K562 (cell line): ENCODE data around the gene SMARCC1. TPM values are rescaled to one million over a fixed set of nuclear protein-coding genes. Genes with fewer than 3 reads are reported as not detected.
"Not testable (repeated sequence)": the region's sequence is repeated elsewhere in the genome, so short reads cannot be mapped to it uniquely, and the experiment has no call there.

Source experiments
- ATAC-seq: fragments of 200-7000 bp; cut with Tn5 transposase; 3 replicates; pipeline ENCODE4 v1.9.1; 2020; ENCODE audit warnings: moderate library complexity
- BruUV-seq: library from RNA; stranded (reverse); fragments of 400-500 nt; replicated peaks from 2 replicates; lab custom pipeline; 2021; lab: Mats Ljungman, UMichigan
- CTCF ChIA-PET: fragments of 300-600 bp; formaldehyde crosslinking; extraction: SDS; loops from one replicate; lab custom pipeline; 2021; ENCODE audit warnings: low intra/inter-chr PET ratio; lab: Yijun Ruan, JAX
- POLR2A ChIA-PET: fragments of 300-600, 350-650 bp; sonication (Branson Sonifier 250); formaldehyde crosslinking; extraction: SDS; loops from one replicate; lab custom pipeline; 2021; ENCODE audit warnings: antibody characterized with exemption, inconsistent platforms; lab: Yijun Ruan, JAX
- DNase-seq, 4 experiments: peaks; one replicate each; pipeline versions ENCODE4 v3.0.0 to v3.0.0-alpha.2; 2011 to 2018; ENCODE audit warnings: low spot score in 3 of 4, mixed read lengths in 3 of 4; ENCODE audit errors: extremely low read depth in 1 of 4
- FAIRE-seq: peaks from 2 replicates; lab custom pipeline; 2011; peaks lifted over from hg19 to GRCh38; lab: Jason Lieb, UNC
- H2AFZ ChIP-seq: 2 replicates; pipeline ENCODE4 v1.6.0; 2011; ENCODE audit warnings: low read depth, low read length, control low read depth, inconsistent platforms
- H3K27ac ChIP-seq: fragments of 200-600 bp; 3 replicates; pipeline ENCODE4 v1.8.0; 2011; ENCODE audit warnings: low read depth, mild to moderate bottlenecking, control low read depth, inconsistent platforms, low read length, moderate library complexity, mixed read lengths; ENCODE audit errors: extremely low read depth
- H3K27me3 ChIP-seq, 2 experiments: fragments of 300-600 bp in 1 of 2; 2 replicates in 1 of 2; 3 replicates in 1 of 2; pipeline versions ENCODE4 v1.6.0 to v1.8.0; 2011; ENCODE audit warnings: inconsistent platforms in 2 of 2, low read length in 2 of 2, mild to moderate bottlenecking in 1 of 2, mixed read lengths in 1 of 2, moderate library complexity in 1 of 2; ENCODE audit not compliant: control insufficient read depth in 2 of 2, insufficient read depth in 2 of 2
- H3K36me3 ChIP-seq: fragments of 300-600 bp; 3 replicates; pipeline ENCODE4 v1.8.0; 2011; ENCODE audit warnings: mild to moderate bottlenecking, low read length, inconsistent platforms; ENCODE audit not compliant: control insufficient read depth, insufficient read depth
- H3K4me1 ChIP-seq, 2 experiments: fragments of 200-600 bp in 1 of 2; replicated peaks in 1 of 2; 2 replicates in 1 of 2; 3 replicates in 1 of 2; pipeline versions ENCODE4 v1.5.1 to v1.8.0; 2011; ENCODE audit warnings: inconsistent platforms in 2 of 2, low read length in 2 of 2, mild to moderate bottlenecking in 1 of 2, mixed read lengths in 1 of 2, moderate library complexity in 1 of 2; ENCODE audit not compliant: control insufficient read depth in 2 of 2, insufficient read depth in 2 of 2
- H3K4me2 ChIP-seq: 2 replicates; pipeline ENCODE4 v1.6.1; 2011; ENCODE audit warnings: low read length, control low read depth, inconsistent platforms, mixed read lengths; ENCODE audit not compliant: insufficient read depth
- H3K4me3 ChIP-seq: fragments of 200-600 bp; sonication (generic), shearing (Covaris generic); 2 replicates; pipeline ENCODE4 v1.5.1; 2016; ENCODE audit warnings: control low read depth, inconsistent platforms
- H3K79me2 ChIP-seq: fragments of 200-600 bp; 3 replicates; pipeline ENCODE4 v1.8.0; 2011; ENCODE audit warnings: low read length, inconsistent platforms; ENCODE audit not compliant: control insufficient read depth, insufficient read depth
- H3K9ac ChIP-seq, 2 experiments: 2 replicates each; pipeline versions ENCODE4 v1.6.0 to v1.6.1; 2011; ENCODE audit warnings: low read depth in 2 of 2, low read length in 2 of 2, control low read depth in 1 of 2, inconsistent platforms in 1 of 2, mild to moderate bottlenecking in 1 of 2, mixed read lengths in 1 of 2; ENCODE audit not compliant: insufficient read depth in 1 of 2
- H3K9me1 ChIP-seq: one replicate; pipeline ENCODE4 v1.6.0; 2011; ENCODE audit warnings: inconsistent platforms, mild to moderate bottlenecking, low read length, moderate library complexity; ENCODE audit not compliant: control insufficient read depth, insufficient read depth
- H3K9me3 ChIP-seq: replicated peaks from 2 replicates; pipeline ENCODE4 v1.5.1; 2011; ENCODE audit warnings: low read depth, low read length, inconsistent platforms; ENCODE audit not compliant: control insufficient read depth, insufficient read depth
- H4K20me1 ChIP-seq: replicated peaks from 2 replicates; pipeline ENCODE4 v1.6.1; 2011; ENCODE audit warnings: low read length, inconsistent platforms, mixed read lengths; ENCODE audit not compliant: control insufficient read depth, insufficient read depth
- CSDE1 ChIP-seq, 2 experiments: fragments of 450-650 bp; IDR thresholded peaks; 2 replicates each; pipeline ENCODE4 v1.6.1; 2016; ENCODE audit warnings: mild to moderate bottlenecking in 1 of 2
- L3MBTL2 ChIP-seq: fragments of 450-650 bp; IDR thresholded peaks from 2 replicates; pipeline ENCODE4 v1.6.1; 2016; ENCODE audit warnings: mild to moderate bottlenecking, moderate library complexity
- MAFF ChIP-seq: IDR thresholded peaks from 2 replicates; pipeline ENCODE4 v1.6.1; 2012; ENCODE audit warnings: low read length, improper control_type of control experiment
- MAFG ChIP-seq: fragments of 450-650 bp; conservative IDR thresholded peaks from 2 replicates; pipeline ENCODE4 v1.6.1; 2016; ENCODE audit warnings: missing genetic modification characterization, missing compliant biosample characterization
- NFE2 ChIP-seq: IDR thresholded peaks from 2 replicates; pipeline ENCODE4 v1.6.1; 2014; ENCODE audit warnings: antibody characterized with exemption, low read depth
- ZNF316 ChIP-seq: fragments of 450-650 bp; IDR thresholded peaks from 2 replicates; pipeline ENCODE4 v1.6.1; 2016
- WGBS: fragments of 100-300 bp; shearing (Covaris generic); methylation state at CpG from one replicate; pipeline ENCODE4 v1.1.6; 2016; ENCODE audit warnings: low coverage, mixed read lengths; ENCODE audit not compliant: insufficient coverage; ENCODE audit errors: missing lambda C conversion rate; 5-methylcytosine and 5-hydroxymethylcytosine counted together
- in situ Hi-C: fragments of 300-500 bp; cut with MboI; formaldehyde crosslinking; loops from 4 replicates; pipeline ENCODE4 v1.15.0; 2018; ENCODE audit warnings: inconsistent platforms, mixed read lengths
- intact Hi-C: fragments of 100-400 bp; cut with micrococcal nuclease; formaldehyde crosslinking; loops from 2 replicates; pipeline ENCODE4 v1.14.2; 2022
- polyA plus RNA-seq, 8 experiments: library from polyadenylated mRNA; depleted of rRNA in 4 of 8; stranded (reverse) in 5 of 8; unstranded in 3 of 8; fragments of >200 nt; fragmentation: Nextera tagmentation in 2 of 8; fragmentation: Illumina TruSeq in 1 of 8; extraction: Ambion mirVana in 2 of 8; extraction: Trizol in 1 of 8; gene quantifications; 2 replicates each; pipeline versions ENCODE4 v1.2.1 to v1.2.3, GENCODE V29; 2011 to 2014; ENCODE audit warnings: inconsistent platforms in 1 of 8, missing spikeins in 1 of 8
- total RNA-seq, 7 experiments: library from RNA; depleted of rRNA in 6 of 7; stranded (reverse); fragments of >200 nt in 6 of 7; fragmentation: Illumina TruSeq in 2 of 7; extraction: Trizol in 2 of 7; gene quantifications; 2 replicates each; pipeline versions ENCODE4 v1.2.1 to v1.2.3, GENCODE V29; 2011 to 2021; ENCODE audit warnings: low replicate concordance in 1 of 7
- TF ChIP-seq, protein P1 (sequence below): fragments of 250-450 bp; sonication (Bioruptor Pico); IDR thresholded peaks from 2 replicates; pipeline ENCODE4 v1.5.0; 2020; ENCODE audit warnings: mild to moderate bottlenecking
- TF ChIP-seq, protein P2 (sequence below): fragments of 450-650 bp; IDR thresholded peaks from 2 replicates; pipeline ENCODE4 v1.6.1; 2017; ENCODE audit warnings: antibody characterized with exemption, mild to moderate bottlenecking

The SMARCC1 gene
- total and polyA plus RNA-seq, 9 of the 15 experiments (the other 6 are each of a cell fraction or from before 2014, with no cell fraction given), result 20.7 to 199 (median 66.0) TPM

DNA sequence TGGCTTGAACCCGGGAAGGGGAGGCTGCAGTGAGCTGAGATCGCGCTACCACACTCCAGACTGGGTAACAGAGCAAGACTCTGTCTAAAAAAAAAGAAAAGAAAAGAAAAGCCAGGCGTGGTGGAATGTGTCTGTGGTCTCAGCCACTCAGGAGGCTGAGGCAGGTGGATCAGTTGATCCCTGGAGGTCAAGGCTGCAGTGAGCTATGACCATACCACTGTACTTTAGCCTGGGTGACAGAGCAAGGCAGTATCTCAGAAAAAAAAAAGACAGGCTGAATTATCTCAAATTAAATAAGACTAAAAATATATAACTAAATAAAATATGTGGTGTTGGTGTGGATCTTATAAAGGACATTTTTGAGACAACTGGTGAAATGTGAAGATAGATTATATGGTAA, 20.6 kb downstream of the SMARCC1 start (continued):
- TF ChIP-seq, protein P1, sequence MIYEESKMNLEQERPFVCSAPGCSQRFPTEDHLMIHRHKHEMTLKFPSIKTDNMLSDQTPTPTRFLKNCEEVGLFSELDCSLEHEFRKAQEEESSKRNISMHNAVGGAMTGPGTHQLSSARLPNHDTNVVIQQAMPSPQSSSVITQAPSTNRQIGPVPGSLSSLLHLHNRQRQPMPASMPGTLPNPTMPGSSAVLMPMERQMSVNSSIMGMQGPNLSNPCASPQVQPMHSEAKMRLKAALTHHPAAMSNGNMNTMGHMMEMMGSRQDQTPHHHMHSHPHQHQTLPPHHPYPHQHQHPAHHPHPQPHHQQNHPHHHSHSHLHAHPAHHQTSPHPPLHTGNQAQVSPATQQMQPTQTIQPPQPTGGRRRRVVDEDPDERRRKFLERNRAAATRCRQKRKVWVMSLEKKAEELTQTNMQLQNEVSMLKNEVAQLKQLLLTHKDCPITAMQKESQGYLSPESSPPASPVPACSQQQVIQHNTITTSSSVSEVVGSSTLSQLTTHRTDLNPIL (CRISPR knock-in tag), result no peak
- TF ChIP-seq CSDE1 (IDR thresholded peaks at IDR 0.05) (no peak), L3MBTL2 (no peak)

DNA sequence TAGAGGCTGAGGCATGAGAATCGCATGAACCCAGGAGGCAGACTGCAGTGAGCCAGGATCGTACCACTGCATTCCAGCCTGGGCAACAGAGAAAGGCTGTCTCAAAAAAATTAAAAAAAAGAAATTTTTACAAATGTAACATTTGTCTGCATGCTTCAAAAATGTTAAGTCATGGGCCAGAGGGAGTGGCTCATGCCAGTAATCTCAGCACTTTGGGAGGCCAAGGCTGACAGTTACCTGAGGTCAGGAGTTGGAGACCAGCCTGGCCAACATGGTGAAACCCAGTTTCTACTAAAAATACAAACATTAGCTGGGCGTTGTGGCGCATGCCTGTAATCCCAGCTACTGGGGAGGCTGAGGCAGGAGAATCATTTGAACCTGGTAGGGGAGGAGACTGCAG, 21.5 kb downstream of the SMARCC1 start:
- Histone ChIP-seq H3K27ac (0 out of 3 replicates have a peak overlapping the region, but pooled peaks have one; percentile 6), H3K36me3 (peaks cover 70% of the 10 kb centered on the region), H3K79me2 (peaks cover 89% of the 10 kb centered on the region), H3K4me1 (peaks cover 17% of the 10 kb centered on the region in 2 experiments; a peak in 4 of 5 replicates)
- H3K9ac ChIP-seq, intact Hi-C loops, H3K4me2 ChIP-seq, H3K27me3 ChIP-seq, H4K20me1 ChIP-seq, H2AFZ ChIP-seq, FAIRE-seq, ATAC-seq, in situ Hi-C loops, CTCF ChIA-PET, BruUV-seq, H3K9me1 ChIP-seq, DNase-seq, H3K4me3 ChIP-seq, H3K9me3 ChIP-seq: not testable (repeated sequence)
- POLR2A ChIA-PET, result interaction anchor here (0.7 to 2.7 kb wide), 3 partner anchors 10 to 133 kb away, joined by 3 to 16 read pairs (median 6); no protein-coding TSS in a partner anchor
- 74% methylated on average over 4 of the region's 4 CpGs for WGBS
- TF ChIP-seq MAFG (tag), result peak; percentile 65
- TF ChIP-seq, protein P2, sequence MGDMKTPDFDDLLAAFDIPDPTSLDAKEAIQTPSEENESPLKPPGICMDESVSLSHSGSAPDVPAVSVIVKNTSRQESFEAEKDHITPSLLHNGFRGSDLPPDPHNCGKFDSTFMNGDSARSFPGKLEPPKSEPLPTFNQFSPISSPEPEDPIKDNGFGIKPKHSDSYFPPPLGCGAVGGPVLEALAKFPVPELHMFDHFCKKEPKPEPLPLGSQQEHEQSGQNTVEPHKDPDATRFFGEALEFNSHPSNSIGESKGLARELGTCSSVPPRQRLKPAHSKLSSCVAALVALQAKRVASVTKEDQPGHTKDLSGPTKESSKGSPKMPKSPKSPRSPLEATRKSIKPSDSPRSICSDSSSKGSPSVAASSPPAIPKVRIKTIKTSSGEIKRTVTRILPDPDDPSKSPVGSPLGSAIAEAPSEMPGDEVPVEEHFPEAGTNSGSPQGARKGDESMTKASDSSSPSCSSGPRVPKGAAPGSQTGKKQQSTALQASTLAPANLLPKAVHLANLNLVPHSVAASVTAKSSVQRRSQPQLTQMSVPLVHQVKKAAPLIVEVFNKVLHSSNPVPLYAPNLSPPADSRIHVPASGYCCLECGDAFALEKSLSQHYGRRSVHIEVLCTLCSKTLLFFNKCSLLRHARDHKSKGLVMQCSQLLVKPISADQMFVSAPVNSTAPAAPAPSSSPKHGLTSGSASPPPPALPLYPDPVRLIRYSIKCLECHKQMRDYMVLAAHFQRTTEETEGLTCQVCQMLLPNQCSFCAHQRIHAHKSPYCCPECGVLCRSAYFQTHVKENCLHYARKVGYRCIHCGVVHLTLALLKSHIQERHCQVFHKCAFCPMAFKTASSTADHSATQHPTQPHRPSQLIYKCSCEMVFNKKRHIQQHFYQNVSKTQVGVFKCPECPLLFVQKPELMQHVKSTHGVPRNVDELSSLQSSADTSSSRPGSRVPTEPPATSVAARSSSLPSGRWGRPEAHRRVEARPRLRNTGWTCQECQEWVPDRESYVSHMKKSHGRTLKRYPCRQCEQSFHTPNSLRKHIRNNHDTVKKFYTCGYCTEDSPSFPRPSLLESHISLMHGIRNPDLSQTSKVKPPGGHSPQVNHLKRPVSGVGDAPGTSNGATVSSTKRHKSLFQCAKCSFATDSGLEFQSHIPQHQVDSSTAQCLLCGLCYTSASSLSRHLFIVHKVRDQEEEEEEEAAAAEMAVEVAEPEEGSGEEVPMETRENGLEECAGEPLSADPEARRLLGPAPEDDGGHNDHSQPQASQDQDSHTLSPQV, result peak; percentile 26; the same call in 1 of the 2 replicates
- peak; percentile 19; the same call in 1 of the 2 replicates for TF ChIP-seq MAFF
- TF ChIP-seq NFE2, result peak; percentile 56
- TF ChIP-seq ZNF316, result peak; percentile 58
